Calu3 (cell line): Measurements from ENCODE around the gene FGF22. TPM values are rescaled to one million over a fixed set of nuclear protein-coding genes. Genes with fewer than 3 reads are reported as not detected.

Experiments used
- BruUV-seq: library from RNA; stranded (reverse); fragments of 400-500 nt; replicated peaks from 2 replicates; lab custom pipeline; 2021; lab: Mats Ljungman, UMichigan
- CTCF ChIA-PET: fragments of 300-600 bp; sonication (Branson Sonifier 250); formaldehyde crosslinking; loops from one replicate; lab custom pipeline; 2022; ENCODE audit warnings: antibody characterized with exemption; lab: Charles Lee
- DNase-seq: peaks from one replicate; pipeline ENCODE4 v3.0.0; 2022
- H3K27ac Mint-ChIP-seq: one replicate; pipeline ENCODE4 v1.8.0; 2022; ENCODE audit warnings: mixed read lengths; ENCODE audit not compliant: unreplicated experiment
- H3K27me3 Mint-ChIP-seq: one replicate; pipeline ENCODE4 v1.8.0; 2022; ENCODE audit warnings: mixed read lengths; ENCODE audit not compliant: unreplicated experiment
- H3K36me3 Mint-ChIP-seq: one replicate; pipeline ENCODE4 v1.8.0; 2022; ENCODE audit warnings: mild to moderate bottlenecking, moderate library complexity, mixed read lengths; ENCODE audit not compliant: insufficient read depth, unreplicated experiment
- H3K4me1 Mint-ChIP-seq: one replicate; pipeline ENCODE4 v1.8.0; 2022; ENCODE audit warnings: mild to moderate bottlenecking, low read depth, mixed read lengths; ENCODE audit not compliant: unreplicated experiment
- H3K4me3 Mint-ChIP-seq: one replicate; pipeline ENCODE4 v1.8.0; 2022; ENCODE audit warnings: mild to moderate bottlenecking, low read depth, moderate library complexity, mixed read lengths; ENCODE audit not compliant: unreplicated experiment
- H3K9me3 Mint-ChIP-seq: one replicate; pipeline ENCODE4 v1.8.0; 2022; ENCODE audit warnings: low read depth, mixed read lengths; ENCODE audit not compliant: unreplicated experiment
- intact Hi-C: fragments of 100-400 bp; cut with micrococcal nuclease; formaldehyde crosslinking; loops from one replicate; pipeline ENCODE4 v1.10.0; 2022; ENCODE audit not compliant: unreplicated experiment
- total RNA-seq: library from RNA; stranded (reverse); gene quantifications from 2 replicates; pipeline ENCODE4 v1.2.3, GENCODE V29; 2022
- TF ChIP-seq, protein P1 (sequence below): fragments of 200-600 bp; IDR thresholded peaks from one replicate; pipeline ENCODE4 v1.8.0; 2022; ENCODE audit warnings: antibody characterized with exemption; ENCODE audit not compliant: unreplicated experiment

Gene FGF22
- total RNA-seq, 1 experiment from 2014 or later, result 0.24 TPM

DNA sequence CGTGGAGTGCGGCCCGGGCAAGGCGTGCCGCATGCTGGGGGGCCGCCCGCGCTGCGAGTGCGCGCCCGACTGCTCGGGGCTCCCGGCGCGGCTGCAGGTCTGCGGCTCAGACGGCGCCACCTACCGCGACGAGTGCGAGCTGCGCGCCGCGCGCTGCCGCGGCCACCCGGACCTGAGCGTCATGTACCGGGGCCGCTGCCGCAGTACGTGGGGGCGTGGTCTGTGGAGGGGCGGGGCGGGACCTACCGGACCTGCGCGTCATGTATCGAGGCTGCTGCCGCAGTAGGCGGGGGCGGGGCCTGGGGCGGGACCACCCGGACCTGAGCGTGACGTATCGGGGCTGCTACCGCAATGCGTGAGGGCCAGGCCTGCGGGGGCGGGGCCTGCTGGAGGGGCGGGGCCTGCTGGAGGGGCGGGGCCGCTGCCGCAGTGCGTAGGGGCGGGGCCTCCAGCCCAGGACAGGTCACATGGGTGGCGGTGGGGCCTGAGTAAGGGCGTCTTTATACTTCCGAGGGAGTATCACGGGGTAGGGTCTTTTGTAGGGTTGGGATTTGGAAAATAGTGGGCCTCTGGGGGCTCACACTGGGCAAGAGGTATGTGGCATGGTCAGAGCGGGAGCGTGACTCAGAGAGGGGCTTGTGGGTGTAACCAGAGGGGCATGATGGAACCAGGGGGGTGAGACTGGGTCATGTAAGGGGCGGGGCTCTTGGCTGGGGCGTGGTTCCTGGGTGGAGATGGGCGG, 40.8 kb downstream of the FGF22 start:
- DNase-seq, result peak; percentile 96
- no TSS peak for BruUV-seq
- H3K36me3 Mint-ChIP-seq, result peaks cover 18% of the 10 kb centered on the region
- TF ChIP-seq, protein P1, sequence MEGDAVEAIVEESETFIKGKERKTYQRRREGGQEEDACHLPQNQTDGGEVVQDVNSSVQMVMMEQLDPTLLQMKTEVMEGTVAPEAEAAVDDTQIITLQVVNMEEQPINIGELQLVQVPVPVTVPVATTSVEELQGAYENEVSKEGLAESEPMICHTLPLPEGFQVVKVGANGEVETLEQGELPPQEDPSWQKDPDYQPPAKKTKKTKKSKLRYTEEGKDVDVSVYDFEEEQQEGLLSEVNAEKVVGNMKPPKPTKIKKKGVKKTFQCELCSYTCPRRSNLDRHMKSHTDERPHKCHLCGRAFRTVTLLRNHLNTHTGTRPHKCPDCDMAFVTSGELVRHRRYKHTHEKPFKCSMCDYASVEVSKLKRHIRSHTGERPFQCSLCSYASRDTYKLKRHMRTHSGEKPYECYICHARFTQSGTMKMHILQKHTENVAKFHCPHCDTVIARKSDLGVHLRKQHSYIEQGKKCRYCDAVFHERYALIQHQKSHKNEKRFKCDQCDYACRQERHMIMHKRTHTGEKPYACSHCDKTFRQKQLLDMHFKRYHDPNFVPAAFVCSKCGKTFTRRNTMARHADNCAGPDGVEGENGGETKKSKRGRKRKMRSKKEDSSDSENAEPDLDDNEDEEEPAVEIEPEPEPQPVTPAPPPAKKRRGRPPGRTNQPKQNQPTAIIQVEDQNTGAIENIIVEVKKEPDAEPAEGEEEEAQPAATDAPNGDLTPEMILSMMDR, result peak; percentile 19
- H3K4me3 Mint-ChIP-seq, result peak overlapping the region; percentile 67
- intact Hi-C loops, result no loop called here
- peak overlapping the region; percentile 40 for H3K27ac Mint-ChIP-seq
- H3K9me3 Mint-ChIP-seq, result no peaks in the 10 kb centered on the region
- H3K4me1 Mint-ChIP-seq, result no peaks in the 10 kb centered on the region
- CTCF ChIA-PET, result interaction anchor here (0.6 to 1.2 kb wide), 2 partner anchors 54 to 170 kb away, joined by 3 to 6 read pairs; no protein-coding TSS in a partner anchor
- H3K27me3 Mint-ChIP-seq, result no peaks in the 10 kb centered on the region

DNA sequence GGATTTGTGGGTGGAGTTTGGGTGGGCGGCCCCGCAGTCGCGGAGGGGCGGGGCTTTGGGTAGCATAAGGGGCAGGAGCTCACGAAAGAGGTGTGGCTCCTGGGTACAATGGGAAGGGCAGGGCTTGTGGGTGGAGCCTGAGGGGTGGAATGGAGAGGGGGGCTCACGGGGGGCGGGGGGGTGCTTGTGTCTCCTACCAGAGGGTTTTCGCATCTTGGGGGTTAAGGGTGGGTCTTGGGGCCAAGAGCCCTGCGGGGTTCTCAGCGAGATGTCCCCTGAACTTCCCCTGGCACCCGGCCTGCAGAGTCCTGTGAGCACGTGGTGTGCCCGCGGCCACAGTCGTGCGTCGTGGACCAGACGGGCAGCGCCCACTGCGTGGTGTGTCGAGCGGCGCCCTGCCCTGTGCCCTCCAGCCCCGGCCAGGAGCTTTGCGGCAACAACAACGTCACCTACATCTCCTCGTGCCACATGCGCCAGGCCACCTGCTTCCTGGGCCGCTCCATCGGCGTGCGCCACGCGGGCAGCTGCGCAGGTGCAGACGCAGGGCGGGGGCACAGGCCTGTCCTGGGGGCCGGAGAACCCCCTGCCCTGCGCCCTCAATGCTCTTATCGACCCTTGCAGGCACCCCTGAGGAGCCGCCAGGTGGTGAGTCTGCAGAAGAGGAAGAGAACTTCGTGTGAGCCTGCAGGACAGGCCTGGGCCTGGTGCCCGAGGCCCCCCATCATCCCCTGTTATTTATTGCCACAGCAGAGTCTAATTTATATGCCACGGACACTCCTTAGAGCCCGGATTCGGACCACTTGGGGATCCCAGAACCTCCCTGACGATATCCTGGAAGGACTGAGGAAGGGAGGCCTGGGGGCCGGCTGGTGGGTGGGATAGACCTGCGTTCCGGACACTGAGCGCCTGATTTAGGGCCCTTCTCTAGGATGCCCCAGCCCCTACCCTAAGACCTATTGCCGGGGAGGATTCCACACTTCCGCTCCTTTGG, 41.6 kb downstream of the FGF22 start:
- H3K4me3 Mint-ChIP-seq, result peak overlapping the region; percentile 67
- peaks cover 18% of the 10 kb centered on the region for H3K36me3 Mint-ChIP-seq
- intact Hi-C loops, result no loop called here
- H3K4me1 Mint-ChIP-seq, result no peaks in the 10 kb centered on the region
- no peaks in the 10 kb centered on the region for H3K9me3 Mint-ChIP-seq
- CTCF ChIA-PET, result interaction anchor here (0.6 kb wide), 2 partner anchors 79 to 171 kb away, joined by 3 to 5 read pairs; no protein-coding TSS in a partner anchor
- TF ChIP-seq, protein P1, result no peak
- DNase-seq, result peak; percentile 81
- BruUV-seq, result no TSS peak
- H3K27ac Mint-ChIP-seq, result peak overlapping the region; percentile 40
- H3K27me3 Mint-ChIP-seq, result no peaks in the 10 kb centered on the region

DNA sequence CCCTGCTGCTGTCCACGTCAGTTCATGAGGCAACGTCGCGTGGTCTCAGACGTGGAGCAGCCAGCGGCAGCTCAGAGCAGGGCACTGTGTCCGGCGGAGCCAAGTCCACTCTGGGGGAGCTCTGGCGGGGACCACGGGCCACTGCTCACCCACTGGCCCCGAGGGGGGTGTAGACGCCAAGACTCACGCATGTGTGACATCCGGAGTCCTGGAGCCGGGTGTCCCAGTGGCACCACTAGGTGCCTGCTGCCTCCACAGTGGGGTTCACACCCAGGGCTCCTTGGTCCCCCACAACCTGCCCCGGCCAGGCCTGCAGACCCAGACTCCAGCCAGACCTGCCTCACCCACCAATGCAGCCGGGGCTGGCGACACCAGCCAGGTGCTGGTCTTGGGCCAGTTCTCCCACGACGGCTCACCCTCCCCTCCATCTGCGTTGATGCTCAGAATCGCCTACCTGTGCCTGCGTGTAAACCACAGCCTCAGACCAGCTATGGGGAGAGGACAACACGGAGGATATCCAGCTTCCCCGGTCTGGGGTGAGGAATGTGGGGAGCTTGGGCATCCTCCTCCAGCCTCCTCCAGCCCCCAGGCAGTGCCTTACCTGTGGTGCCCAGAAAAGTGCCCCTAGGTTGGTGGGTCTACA, 43.1 kb downstream of the FGF22 start:
- H3K4me3 Mint-ChIP-seq, result no peak overlapping the region
- DNase-seq, result no peak
- no TSS peak for BruUV-seq
- intact Hi-C loops, result no loop called here
- H3K9me3 Mint-ChIP-seq, result no peaks in the 10 kb centered on the region
- H3K27me3 Mint-ChIP-seq, result peaks cover 7% of the 10 kb centered on the region
- peaks cover 22% of the 10 kb centered on the region for H3K36me3 Mint-ChIP-seq
- TF ChIP-seq, protein P1, result no peak
- CTCF ChIA-PET, result no interaction called here
- no peaks in the 10 kb centered on the region for H3K4me1 Mint-ChIP-seq
- H3K27ac Mint-ChIP-seq, result no peak overlapping the region

DNA sequence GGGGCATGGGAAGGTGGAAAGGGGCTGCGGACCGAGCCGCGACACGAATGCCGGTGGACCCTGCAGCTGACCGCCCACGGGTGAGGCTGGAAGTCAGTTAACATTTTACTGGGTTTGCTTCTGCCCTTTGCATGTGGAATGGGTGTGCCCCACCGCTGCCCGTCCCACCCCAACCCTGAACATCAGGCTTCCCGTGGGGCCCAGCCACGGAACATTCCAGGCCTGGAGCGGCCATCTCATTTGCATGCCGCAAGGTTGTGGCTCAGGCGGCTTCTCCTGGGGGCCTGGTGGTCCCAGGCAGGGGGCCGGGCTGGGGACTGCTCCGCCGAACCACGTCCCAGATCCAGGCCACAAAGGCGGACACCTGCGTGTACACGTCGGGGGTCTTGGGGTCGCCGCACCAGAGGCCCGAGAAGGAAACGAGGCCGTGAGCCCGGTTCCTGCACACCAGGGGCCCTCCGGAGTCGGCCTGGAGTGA, 45.8 kb downstream of the FGF22 start:
- H3K36me3 Mint-ChIP-seq, result peaks cover 10% of the 10 kb centered on the region

More for the DNA sequence above, 45.8 kb downstream of the FGF22 start:
- no peak overlapping the region for H3K27ac Mint-ChIP-seq
- H3K4me1 Mint-ChIP-seq, result no peaks in the 10 kb centered on the region
- no peak overlapping the region for H3K4me3 Mint-ChIP-seq
- no peak for DNase-seq
- TF ChIP-seq, protein P1, result no peak
- CTCF ChIA-PET, result no interaction called here
- no peaks in the 10 kb centered on the region for H3K9me3 Mint-ChIP-seq
- no TSS peak for BruUV-seq
- intact Hi-C loops, result no loop called here
- H3K27me3 Mint-ChIP-seq, result peaks cover 18% of the 10 kb centered on the region
